AG20443 (cell line): Measurements from ENCODE around the gene POU2AF1.

ENCODE experiments used
- DNase-seq: peaks from one replicate; pipeline ENCODE4 v3.0.0; 2012; ENCODE audit warnings: low spot score, mixed read lengths

The POU2AF1 gene

GRCh38 chr11:111310723-111311122 lies 68.4 kb downstream of the POU2AF1 start:
- DNase-seq: no peak

- DNase-seq: no peak
Observed at GRCh38 chr11:111310088-111310487, 69.0 kb downstream of the POU2AF1 start.

GRCh38 chr11:111309215-111309915 lies 69.7 kb downstream of the POU2AF1 start:
- no peak for DNase-seq

GRCh38 chr11:111308140-111308539 lies 70.9 kb downstream of the POU2AF1 start:
- no peak for DNase-seq

- no peak for DNase-seq
Observed at GRCh38 chr11:111307472-111308108, 71.5 kb downstream of the POU2AF1 start.

GRCh38 chr11:111306321-111306720 lies 72.8 kb downstream of the POU2AF1 start:
- no peak for DNase-seq

GRCh38 chr11:111305876-111306275 lies 73.2 kb downstream of the POU2AF1 start:
- no peak for DNase-seq

GRCh38 chr11:111305162-111305802 lies 73.8 kb downstream of the POU2AF1 start:
- no peak for DNase-seq

GRCh38 chr11:111303461-111303860 lies 75.6 kb downstream of the POU2AF1 start:
- no peak for DNase-seq

GRCh38 chr11:111302298-111302697 lies 76.8 kb downstream of the POU2AF1 start:
- DNase-seq: no peak
